Kidney (tissue), 14 donors: ENCODE measurements around the gene CADPS. TPM values are rescaled to one million over a fixed set of nuclear protein-coding genes. Genes with fewer than 3 reads are reported as not detected.

Source experiments
- DNase-seq, 5 donors: peaks; one replicate each; pipeline ENCODE4 v3.0.0-alpha.2; 2013 to 2020
- FAIRE-seq: peaks from 2 replicates; lab custom pipeline; 2012; peaks lifted over from hg19 to GRCh38; lab: Jason Lieb, UNC
- H3K27ac ChIP-seq, 2 donors: one replicate each; pipeline ENCODE4 v1.7.0; 2013; ENCODE audit warnings: low read depth in 2 of 2, low read length in 2 of 2, inconsistent platforms in 1 of 2
- H3K27me3 ChIP-seq: one replicate; pipeline ENCODE4 v1.7.1; 2013; ENCODE audit warnings: low read length, inconsistent platforms; ENCODE audit not compliant: control insufficient read depth, insufficient read depth
- H3K36me3 ChIP-seq, 3 donors: one replicate each; pipeline versions ENCODE4 v1.7.0 to v1.7.1; 2013; ENCODE audit warnings: low read length in 3 of 3, control low read depth in 1 of 3, inconsistent platforms in 1 of 3; ENCODE audit not compliant: insufficient read depth in 3 of 3, control insufficient read depth in 2 of 3
- H3K4me1 ChIP-seq, 3 donors: one replicate each; pipeline versions ENCODE4 v1.7.0 to v1.7.1; 2013; ENCODE audit warnings: low read length in 3 of 3, inconsistent platforms in 1 of 3, low read depth in 1 of 3; ENCODE audit not compliant: control insufficient read depth in 2 of 3, insufficient read depth in 2 of 3
- H3K4me3 ChIP-seq, 3 donors: one replicate each; pipeline versions ENCODE4 v1.7.0 to v1.8.1; 2013; ENCODE audit warnings: low read length in 3 of 3, control low read depth in 1 of 3, inconsistent platforms in 1 of 3
- H3K9ac ChIP-seq, 3 donors: one replicate each; pipeline versions ENCODE4 v1.7.0 to v1.7.1; 2013; ENCODE audit warnings: low read length in 3 of 3, control low read depth in 1 of 3, inconsistent platforms in 1 of 3
- H3K9me3 ChIP-seq, 3 donors: one replicate each; pipeline versions ENCODE4 v1.7.0 to v1.7.1; 2013; ENCODE audit warnings: low read length in 3 of 3, control low read depth in 1 of 3, inconsistent platforms in 1 of 3; ENCODE audit not compliant: control insufficient read depth in 2 of 3, insufficient read depth in 1 of 3
- CTCF ChIP-seq: IDR thresholded peaks from 3 replicates; pipeline ENCODE4 v1.5.1; 2012; ENCODE audit warnings: mild to moderate bottlenecking, moderate library complexity, borderline replicate concordance; ENCODE audit not compliant: insufficient read depth; ENCODE audit errors: extremely low read depth
- intact Hi-C: fragments of 100-400 bp; cut with DNase I; formaldehyde crosslinking; loops from one replicate; pipeline ENCODE4 v1.11.1; 2022
- polyA plus RNA-seq: library from polyadenylated mRNA; stranded (reverse); fragments of 350-450 nt; fragmentation: Illumina TruSeq; extraction: RNeasy Lipid Tissue Mini Kit (QIAGEN cat#74804); gene quantifications from one replicate; pipeline ENCODE4 v1.2.3, GENCODE V29; 2014; ENCODE audit warnings: low read depth, low replicate concordance; ENCODE audit not compliant: insufficient read depth
- total RNA-seq: library from RNA; stranded (reverse); fragmentation: NEBNext Ultra II Directional; extraction: Animal tissue kit (Norgen Biotek cat#: 25700); gene quantifications from one replicate; pipeline ENCODE4 v1.2.1, GENCODE V29; 2021
- donor health status: control.
- donor health status: control.
- donor health status: control.
- donor health status: control.
- donor health status: control.
- donor health status: DM: yes; HTN: yes; CAD: no.
- donor health status: Normal renal cell carcinoma (clear cell type).

Gene CADPS
- total and polyA plus RNA-seq, 2 donors from 2014 or later, result 0.98 TPM; not detected in 1

- TF ChIP-seq CTCF, result no peak
- FAIRE-seq (no peak), DNase-seq (no peak)
- no peaks in the 10 kb centered on the region for H3K4me1 ChIP-seq
- H3K9me3 ChIP-seq, result no peaks in the 10 kb centered on the region
- intact Hi-C loops, result no loop called here
- H3K9ac ChIP-seq, result no peak overlapping the region
- no peaks in the 10 kb centered on the region for H3K27me3 ChIP-seq
- H3K27ac ChIP-seq, result no peak overlapping the region
- no peaks in the 10 kb centered on the region for H3K36me3 ChIP-seq
- no peak overlapping the region for H3K4me3 ChIP-seq
These were observed 461.5 kb downstream of the CADPS start for GRCh38 chr3:62413687-62414086.

GRCh38 chr3:62406945-62407344 lies 468.3 kb downstream of the CADPS start:
- no peak for DNase-seq
- no peak for FAIRE-seq
- no peak for TF ChIP-seq CTCF
- H3K27ac ChIP-seq, result no peak overlapping the region
- H3K36me3 ChIP-seq, result no peaks in the 10 kb centered on the region
- intact Hi-C loops, result no loop called here
- H3K4me3 ChIP-seq, result no peak overlapping the region
- H3K4me1 ChIP-seq, result no peaks in the 10 kb centered on the region
- H3K9me3 ChIP-seq, result no peaks in the 10 kb centered on the region
- no peak overlapping the region for H3K9ac ChIP-seq
- H3K27me3 ChIP-seq, result no peaks in the 10 kb centered on the region

- Histone ChIP-seq H3K36me3 (no peaks in the 10 kb centered on the region), H3K4me3 (no peak overlapping the region), H3K27ac (no peak overlapping the region), H3K4me1 (no peaks in the 10 kb centered on the region), H3K9me3 (no peaks in the 10 kb centered on the region), H3K27me3 (no peaks in the 10 kb centered on the region), H3K9ac (no peak overlapping the region)
- intact Hi-C loops, result no loop called here
- TF ChIP-seq CTCF, result no peak
- DNase-seq (no peak), FAIRE-seq (no peak)
These were observed 469.6 kb downstream of the CADPS start for GRCh38 chr3:62405566-62405965.

GRCh38 chr3:62405135-62405534 lies 470.1 kb downstream of the CADPS start:
- H3K9me3 ChIP-seq, result no peaks in the 10 kb centered on the region
- no peaks in the 10 kb centered on the region for H3K36me3 ChIP-seq
- no peak overlapping the region for H3K27ac ChIP-seq
- no peak for TF ChIP-seq CTCF
- FAIRE-seq, result no peak
- no peaks in the 10 kb centered on the region for H3K4me1 ChIP-seq
- no peak for DNase-seq
- H3K27me3 ChIP-seq, result no peaks in the 10 kb centered on the region
- H3K9ac ChIP-seq, result no peak overlapping the region
- no peak overlapping the region for H3K4me3 ChIP-seq
- intact Hi-C loops, result no loop called here
